BJ (cell line): ENCODE data around the gene IGFALS. TPM values are rescaled to one million over a fixed set of nuclear protein-coding genes. Genes with fewer than 3 reads are reported as not detected.

Experiments
- CTCF ChIA-PET: fragments of 350-600 bp; formaldehyde crosslinking; extraction: SDS; loops from one replicate; lab custom pipeline; 2021; ENCODE audit warnings: antibody characterized with exemption, inconsistent platforms; lab: Yijun Ruan, JAX
- POLR2A ChIA-PET: fragments of 300-600 bp; sonication (Branson Sonifier 250); formaldehyde crosslinking; extraction: SDS; loops from one replicate; lab custom pipeline; 2021; ENCODE audit warnings: antibody characterized with exemption; lab: Charles Lee
- DNase-seq: peaks from one replicate; pipeline ENCODE4 v3.0.0-alpha.2; 2011; ENCODE audit warnings: low read depth
- H3K27me3 ChIP-seq: 2 replicates; pipeline ENCODE4 v1.6.0; 2011; ENCODE audit warnings: low read length; ENCODE audit not compliant: control insufficient read depth, insufficient read depth
- H3K36me3 ChIP-seq: 2 replicates; pipeline ENCODE4 v1.5.1; 2011; ENCODE audit warnings: low read length; ENCODE audit not compliant: control insufficient read depth, insufficient read depth
- H3K4me3 ChIP-seq: 2 replicates; pipeline ENCODE4 v1.5.1; 2011; ENCODE audit warnings: low read depth, mild to moderate bottlenecking, control low read depth, low read length
- polyA plus RNA-seq: library from polyadenylated mRNA; depleted of rRNA; stranded (reverse); fragments of >200 nt; gene quantifications from 2 replicates; pipeline ENCODE4 v1.2.3, GENCODE V29; 2011
- TF ChIP-seq, protein P1 (sequence below): IDR thresholded peaks from 2 replicates; pipeline ENCODE4 v1.5.1; 2011; ENCODE audit warnings: low read depth, mild to moderate bottlenecking, control low read depth, inconsistent platforms, low read length, moderate library complexity; ENCODE audit not compliant: insufficient read depth

The IGFALS gene
- polyA plus RNA-seq, 1 experiment: not detected

DNA sequence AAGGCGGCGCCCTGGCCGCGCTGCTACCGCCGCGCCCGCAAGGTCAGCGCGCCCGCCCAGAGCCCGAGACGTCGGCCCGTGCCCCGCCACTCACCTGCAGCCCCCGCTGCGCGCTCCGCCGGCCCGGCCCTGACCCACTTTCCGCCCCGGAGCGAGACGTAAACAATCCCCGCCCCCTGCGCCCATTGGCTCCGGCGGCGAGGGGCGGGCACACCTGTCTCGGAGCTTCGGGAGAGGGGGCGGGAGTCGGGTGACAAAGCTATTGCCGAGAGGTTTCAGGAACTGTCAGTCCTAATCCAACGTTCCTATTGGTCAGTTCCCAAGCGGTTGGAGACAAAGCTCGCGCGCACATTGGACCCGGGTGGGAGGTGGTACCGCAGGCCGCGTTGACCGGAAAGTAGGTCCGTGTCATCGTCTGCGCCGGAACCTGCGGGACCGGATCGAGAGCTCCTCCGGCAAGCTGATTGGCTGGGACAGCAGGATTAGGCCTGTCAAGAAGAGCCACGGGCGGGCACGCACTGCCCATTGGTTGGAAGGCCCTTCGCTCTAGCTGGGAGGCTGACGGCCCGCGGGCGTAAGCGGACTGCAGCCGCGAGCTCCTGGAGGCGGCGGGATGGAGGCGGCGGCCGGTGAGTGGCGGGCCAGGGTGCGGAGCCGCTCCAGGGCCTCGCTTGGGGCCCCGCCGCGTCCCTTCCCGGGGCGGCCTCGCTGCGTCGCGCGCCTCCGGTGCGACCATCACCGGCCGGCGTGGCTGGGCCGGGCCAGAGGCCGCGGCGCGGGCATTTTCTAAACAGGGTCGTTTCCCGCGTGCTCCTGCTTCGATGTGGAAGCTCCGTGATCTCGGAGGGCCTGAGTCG is 10.9 kb downstream of the IGFALS start, which contains the start of the genes NUBP2 and SPSB3:
Gene NUBP2, plus strand, starts transcription at position 553 of the 857 bp plus-strand sequence. Its CDS starts 61 bp downstream, at position 614.
Gene SPSB3, minus strand, starts transcription at position 164 of the 857 bp plus-strand sequence. CDS start 1,088 bp downstream, outside the sequence.
- ChIA-PET CTCF (interaction anchor here (0.8 to 2.1 kb wide), 8 partner anchors 9 to 77 kb away, joined by 3 to 11 read pairs (median 4); partner anchors contain the start of genes EME2, MAPK8IP3, MRPS34 and NME3), POLR2A (interaction anchor here (0.5 to 1.1 kb wide), 2 partner anchors 12 to 210 kb away, joined by 3 read pairs; no protein-coding TSS in a partner anchor)
- Histone ChIP-seq H3K36me3 (peaks cover 16% of the 10 kb centered on the region), H3K4me3 (peak within 1 kb of the TSS; percentile 77), H3K27me3 (no peaks in the 10 kb centered on the region)
- DNase-seq: peak; percentile 100
- TF ChIP-seq, protein P1, sequence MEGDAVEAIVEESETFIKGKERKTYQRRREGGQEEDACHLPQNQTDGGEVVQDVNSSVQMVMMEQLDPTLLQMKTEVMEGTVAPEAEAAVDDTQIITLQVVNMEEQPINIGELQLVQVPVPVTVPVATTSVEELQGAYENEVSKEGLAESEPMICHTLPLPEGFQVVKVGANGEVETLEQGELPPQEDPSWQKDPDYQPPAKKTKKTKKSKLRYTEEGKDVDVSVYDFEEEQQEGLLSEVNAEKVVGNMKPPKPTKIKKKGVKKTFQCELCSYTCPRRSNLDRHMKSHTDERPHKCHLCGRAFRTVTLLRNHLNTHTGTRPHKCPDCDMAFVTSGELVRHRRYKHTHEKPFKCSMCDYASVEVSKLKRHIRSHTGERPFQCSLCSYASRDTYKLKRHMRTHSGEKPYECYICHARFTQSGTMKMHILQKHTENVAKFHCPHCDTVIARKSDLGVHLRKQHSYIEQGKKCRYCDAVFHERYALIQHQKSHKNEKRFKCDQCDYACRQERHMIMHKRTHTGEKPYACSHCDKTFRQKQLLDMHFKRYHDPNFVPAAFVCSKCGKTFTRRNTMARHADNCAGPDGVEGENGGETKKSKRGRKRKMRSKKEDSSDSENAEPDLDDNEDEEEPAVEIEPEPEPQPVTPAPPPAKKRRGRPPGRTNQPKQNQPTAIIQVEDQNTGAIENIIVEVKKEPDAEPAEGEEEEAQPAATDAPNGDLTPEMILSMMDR: no peak

DNA sequence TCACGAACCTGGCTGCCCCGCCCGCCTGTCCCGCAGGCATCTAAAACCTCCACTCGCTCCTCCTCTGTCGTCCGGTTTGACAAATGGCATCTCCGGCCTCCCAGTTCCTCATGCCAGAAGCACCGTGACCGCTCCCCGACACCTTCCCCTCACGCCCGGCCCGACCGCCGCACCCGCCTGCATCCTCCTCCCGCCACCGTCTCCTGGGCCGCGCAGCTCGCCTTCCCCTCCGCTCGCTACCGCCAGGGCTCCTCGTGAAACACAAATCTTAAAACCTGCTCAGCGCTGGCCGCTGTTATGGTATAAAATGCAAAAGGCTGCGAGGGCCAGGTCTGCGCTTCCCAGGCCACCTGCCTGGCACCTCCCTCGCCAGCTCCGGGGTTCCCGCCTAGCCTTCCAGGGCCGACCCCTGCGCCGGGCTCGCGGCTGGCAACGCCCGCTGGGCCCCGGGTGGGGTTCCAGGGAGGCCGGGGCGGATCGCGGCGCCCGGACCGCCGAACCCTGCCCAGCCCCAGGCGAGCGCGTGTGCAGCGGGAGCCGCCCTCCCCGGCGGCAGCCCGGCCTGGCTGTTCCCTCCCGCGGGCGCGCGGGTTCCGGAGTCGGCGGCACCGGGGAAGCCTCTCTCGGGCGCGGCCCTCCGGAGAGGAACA is 11.6 kb downstream of the IGFALS start:
- POLR2A ChIA-PET: no interaction called here

DNA sequence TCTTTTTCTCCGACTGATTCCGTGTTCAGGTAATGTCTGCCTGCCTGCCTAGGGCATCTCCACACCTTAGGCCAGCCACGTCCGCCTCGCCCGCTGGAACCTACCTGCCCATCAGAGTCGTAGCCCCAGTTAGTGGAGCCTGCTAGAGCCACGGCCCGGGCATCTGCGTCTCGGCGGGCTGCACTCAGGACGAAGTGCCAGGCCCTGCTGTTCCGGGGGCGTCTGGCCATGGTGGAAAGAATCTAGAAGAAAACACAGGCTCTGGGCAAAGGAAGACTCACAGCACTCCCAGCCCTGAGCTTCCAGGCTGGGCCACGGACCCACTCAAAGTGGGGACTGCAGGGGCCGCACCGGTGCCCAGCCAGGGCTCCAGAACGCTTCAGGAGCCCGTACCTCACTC is 12.3 kb downstream of the IGFALS start:
- H3K27me3 ChIP-seq: no peaks in the 10 kb centered on the region
- ChIA-PET POLR2A (no interaction called here), CTCF (no interaction called here)
- TF ChIP-seq, protein P1: no peak
- peak overlapping the region; percentile 77 for H3K4me3 ChIP-seq
- DNase-seq: no peak
- peaks cover 26% of the 10 kb centered on the region for H3K36me3 ChIP-seq

More for the DNA sequence above, 11.6 kb downstream of the IGFALS start:
- no peaks in the 10 kb centered on the region for H3K27me3 ChIP-seq
- CTCF ChIA-PET: interaction anchor here (0.8 to 2.1 kb wide), 4 partner anchors 8 to 29 kb away, joined by 3 to 11 read pairs (median 4); no protein-coding TSS in a partner anchor
- TF ChIP-seq, protein P1: 0 out of 2 replicates have a peak, but pooled peaks have one; percentile 9
- H3K36me3 ChIP-seq: peaks cover 21% of the 10 kb centered on the region
- DNase-seq: no peak
- peak overlapping the region; percentile 77 for H3K4me3 ChIP-seq

DNA sequence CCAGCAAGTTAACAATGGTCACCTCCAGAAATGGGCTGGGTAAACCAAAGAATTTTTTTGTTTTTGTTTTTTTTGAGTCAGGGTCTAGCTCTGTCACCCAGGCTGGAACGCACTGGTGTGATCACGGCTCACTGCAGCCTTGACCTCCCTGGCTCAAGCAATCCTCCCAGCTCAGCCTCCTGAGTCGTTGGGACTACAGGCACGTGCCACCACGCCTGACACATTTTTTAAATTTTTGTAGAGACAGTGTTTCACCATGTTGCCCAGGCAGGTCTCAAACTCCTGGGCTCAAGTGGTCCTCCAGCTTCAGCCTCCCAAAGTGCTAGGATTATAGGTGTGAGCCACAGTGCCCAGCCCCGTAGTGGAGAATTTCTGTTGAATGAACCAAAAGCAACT is 12.8 kb downstream of the IGFALS start:
- CTCF ChIA-PET: no interaction called here

More for the DNA sequence above, 12.8 kb downstream of the IGFALS start:
- Histone ChIP-seq H3K4me3 (no peak overlapping the region), H3K27me3 (no peaks in the 10 kb centered on the region), H3K36me3 (peaks cover 28% of the 10 kb centered on the region)
- POLR2A ChIA-PET: no interaction called here
- no peak for DNase-seq
- TF ChIP-seq, protein P1: no peak
